Calu3 (cell line): Measurements from ENCODE around the gene ACAD9. TPM values are rescaled to one million over a fixed set of nuclear protein-coding genes. Genes with fewer than 3 reads are reported as not detected.

Source experiments
- BruUV-seq: library from RNA; stranded (reverse); fragments of 400-500 nt; replicated peaks from 2 replicates; lab custom pipeline; 2021; lab: Mats Ljungman, UMichigan
- CTCF ChIA-PET: fragments of 300-600 bp; sonication (Branson Sonifier 250); formaldehyde crosslinking; loops from one replicate; lab custom pipeline; 2022; ENCODE audit warnings: antibody characterized with exemption; lab: Charles Lee
- DNase-seq: peaks from one replicate; pipeline ENCODE4 v3.0.0; 2022
- H3K27ac Mint-ChIP-seq: one replicate; pipeline ENCODE4 v1.8.0; 2022; ENCODE audit warnings: mixed read lengths; ENCODE audit not compliant: unreplicated experiment
- H3K27me3 Mint-ChIP-seq: one replicate; pipeline ENCODE4 v1.8.0; 2022; ENCODE audit warnings: mixed read lengths; ENCODE audit not compliant: unreplicated experiment
- H3K36me3 Mint-ChIP-seq: one replicate; pipeline ENCODE4 v1.8.0; 2022; ENCODE audit warnings: mild to moderate bottlenecking, moderate library complexity, mixed read lengths; ENCODE audit not compliant: insufficient read depth, unreplicated experiment
- H3K4me1 Mint-ChIP-seq: one replicate; pipeline ENCODE4 v1.8.0; 2022; ENCODE audit warnings: mild to moderate bottlenecking, low read depth, mixed read lengths; ENCODE audit not compliant: unreplicated experiment
- H3K4me3 Mint-ChIP-seq: one replicate; pipeline ENCODE4 v1.8.0; 2022; ENCODE audit warnings: mild to moderate bottlenecking, low read depth, moderate library complexity, mixed read lengths; ENCODE audit not compliant: unreplicated experiment
- H3K9me3 Mint-ChIP-seq: one replicate; pipeline ENCODE4 v1.8.0; 2022; ENCODE audit warnings: low read depth, mixed read lengths; ENCODE audit not compliant: unreplicated experiment
- intact Hi-C: fragments of 100-400 bp; cut with micrococcal nuclease; formaldehyde crosslinking; loops from one replicate; pipeline ENCODE4 v1.10.0; 2022; ENCODE audit not compliant: unreplicated experiment
- total RNA-seq: library from RNA; stranded (reverse); gene quantifications from 2 replicates; pipeline ENCODE4 v1.2.3, GENCODE V29; 2022
- TF ChIP-seq, protein P1 (sequence below): fragments of 200-600 bp; IDR thresholded peaks from one replicate; pipeline ENCODE4 v1.8.0; 2022; ENCODE audit warnings: antibody characterized with exemption; ENCODE audit not compliant: unreplicated experiment

Gene ACAD9
- total RNA-seq, 1 experiment from 2014 or later, result 124 TPM

DNA sequence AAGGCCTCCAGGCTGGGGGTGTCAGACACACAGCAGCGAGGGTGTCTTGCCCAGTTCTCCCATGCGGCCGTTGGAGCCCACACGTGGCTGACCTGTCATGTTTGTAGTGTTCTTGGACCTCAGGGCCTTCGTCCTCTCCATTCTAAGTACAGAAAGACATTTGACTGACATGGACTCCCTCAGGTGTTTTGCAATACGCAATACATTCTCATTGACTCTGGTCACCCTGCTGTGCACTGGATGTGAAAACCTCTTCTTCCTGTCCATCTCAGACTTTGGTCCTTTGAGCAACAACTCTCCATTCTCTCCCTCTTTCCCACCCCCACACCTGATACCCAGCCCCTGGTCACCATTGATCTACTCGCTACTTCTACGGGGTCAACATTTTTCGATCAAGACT is 28.9 kb upstream of the ACAD9 start:
- Mint-ChIP-seq H3K27me3 (peaks cover 26% of the 10 kb centered on the region), H3K27ac (no peak overlapping the region), H3K4me3 (no peak overlapping the region), H3K36me3 (no peaks in the 10 kb centered on the region), H3K4me1 (peaks cover 8% of the 10 kb centered on the region), H3K9me3 (peaks cover 10% of the 10 kb centered on the region)
- intact Hi-C loops, result no loop called here
- CTCF ChIA-PET, result no interaction called here
- TF ChIP-seq, protein P1, sequence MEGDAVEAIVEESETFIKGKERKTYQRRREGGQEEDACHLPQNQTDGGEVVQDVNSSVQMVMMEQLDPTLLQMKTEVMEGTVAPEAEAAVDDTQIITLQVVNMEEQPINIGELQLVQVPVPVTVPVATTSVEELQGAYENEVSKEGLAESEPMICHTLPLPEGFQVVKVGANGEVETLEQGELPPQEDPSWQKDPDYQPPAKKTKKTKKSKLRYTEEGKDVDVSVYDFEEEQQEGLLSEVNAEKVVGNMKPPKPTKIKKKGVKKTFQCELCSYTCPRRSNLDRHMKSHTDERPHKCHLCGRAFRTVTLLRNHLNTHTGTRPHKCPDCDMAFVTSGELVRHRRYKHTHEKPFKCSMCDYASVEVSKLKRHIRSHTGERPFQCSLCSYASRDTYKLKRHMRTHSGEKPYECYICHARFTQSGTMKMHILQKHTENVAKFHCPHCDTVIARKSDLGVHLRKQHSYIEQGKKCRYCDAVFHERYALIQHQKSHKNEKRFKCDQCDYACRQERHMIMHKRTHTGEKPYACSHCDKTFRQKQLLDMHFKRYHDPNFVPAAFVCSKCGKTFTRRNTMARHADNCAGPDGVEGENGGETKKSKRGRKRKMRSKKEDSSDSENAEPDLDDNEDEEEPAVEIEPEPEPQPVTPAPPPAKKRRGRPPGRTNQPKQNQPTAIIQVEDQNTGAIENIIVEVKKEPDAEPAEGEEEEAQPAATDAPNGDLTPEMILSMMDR, result no peak
- no TSS peak for BruUV-seq
- no peak for DNase-seq

DNA sequence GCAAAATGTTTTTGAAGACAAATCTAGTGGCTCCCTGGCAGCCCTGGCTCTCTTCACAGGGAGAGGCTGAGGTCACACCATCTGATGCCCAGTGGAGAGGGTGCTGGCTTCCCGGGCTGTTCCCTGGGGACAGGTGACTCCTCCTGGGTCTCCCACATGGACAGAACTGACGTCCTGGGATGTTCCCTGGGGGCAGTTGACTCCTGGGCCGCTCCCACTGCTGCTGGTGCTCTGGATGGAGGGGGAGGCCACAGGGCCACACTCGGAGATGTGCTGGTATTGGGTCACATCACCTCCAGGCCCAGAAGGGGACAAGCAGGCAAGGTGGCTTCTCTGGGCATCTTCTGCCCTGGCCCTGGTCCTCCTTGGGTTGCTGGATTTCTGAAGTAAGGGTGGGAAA is 27.8 kb upstream of the ACAD9 start:
- no peak for DNase-seq
- H3K9me3 Mint-ChIP-seq, result peaks cover 10% of the 10 kb centered on the region
- no peak overlapping the region for H3K4me3 Mint-ChIP-seq
- H3K27ac Mint-ChIP-seq, result no peak overlapping the region
- no TSS peak for BruUV-seq
- peaks cover 20% of the 10 kb centered on the region for H3K27me3 Mint-ChIP-seq
- H3K4me1 Mint-ChIP-seq, result no peaks in the 10 kb centered on the region
- intact Hi-C loops, result no loop called here
- no peaks in the 10 kb centered on the region for H3K36me3 Mint-ChIP-seq
- TF ChIP-seq, protein P1, result no peak
- CTCF ChIA-PET, result no interaction called here

DNA sequence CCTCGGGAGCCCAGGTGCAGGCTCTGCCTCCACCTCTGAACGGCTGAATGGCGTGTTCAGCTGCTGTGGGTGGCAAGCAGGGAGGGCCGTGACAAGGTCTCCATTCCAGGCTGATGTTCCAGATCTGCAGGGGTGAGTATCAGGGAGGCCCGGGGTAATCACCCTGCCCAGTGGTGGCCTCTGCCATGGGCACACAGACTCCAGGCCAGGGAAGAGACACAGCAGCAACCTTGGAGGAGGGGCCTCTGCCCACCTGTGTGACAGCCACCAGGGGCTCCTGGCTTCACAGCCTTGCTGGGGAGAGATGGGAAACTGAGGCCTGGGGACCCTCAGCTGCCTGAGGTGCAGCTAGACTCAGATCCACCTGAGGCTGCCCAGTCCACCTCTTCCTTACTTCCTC is 25.6 kb upstream of the ACAD9 start:
- BruUV-seq, result no TSS peak
- Mint-ChIP-seq H3K36me3 (peaks cover 7% of the 10 kb centered on the region), H3K4me1 (no peaks in the 10 kb centered on the region), H3K9me3 (peaks cover 25% of the 10 kb centered on the region), H3K27ac (no peak overlapping the region), H3K27me3 (peaks cover 17% of the 10 kb centered on the region), H3K4me3 (no peak overlapping the region)
- TF ChIP-seq, protein P1, result no peak
- intact Hi-C loops, result no loop called here
- CTCF ChIA-PET, result no interaction called here
- no peak for DNase-seq

DNA sequence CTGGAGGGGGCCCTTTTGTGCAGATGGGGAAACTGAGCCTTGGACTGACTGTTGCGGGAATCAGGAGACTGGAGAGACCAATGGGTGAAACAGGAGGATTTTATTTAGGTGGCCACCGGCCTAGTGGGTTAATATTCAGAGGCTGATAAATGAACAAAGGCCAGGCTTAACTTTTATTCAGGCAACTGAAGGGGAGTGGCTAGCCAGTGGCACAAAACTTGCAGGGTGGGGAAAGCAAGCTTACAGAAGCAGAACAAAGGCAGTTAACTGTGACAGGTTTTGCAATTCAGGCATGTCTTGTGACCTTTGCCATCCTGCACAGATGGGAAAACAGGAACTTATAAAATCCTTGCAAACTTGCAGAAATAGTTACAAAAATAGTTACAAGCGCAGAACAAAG is 24.9 kb upstream of the ACAD9 start:
- intact Hi-C loops, result no loop called here
- BruUV-seq, result no TSS peak
- CTCF ChIA-PET, result no interaction called here
- peaks cover 7% of the 10 kb centered on the region for H3K36me3 Mint-ChIP-seq
- no peak overlapping the region for H3K4me3 Mint-ChIP-seq
- TF ChIP-seq, protein P1, result no peak
- DNase-seq, result no peak
- H3K4me1 Mint-ChIP-seq, result no peaks in the 10 kb centered on the region
- H3K27ac Mint-ChIP-seq, result no peak overlapping the region
- H3K9me3 Mint-ChIP-seq, result peaks cover 30% of the 10 kb centered on the region
- peaks cover 10% of the 10 kb centered on the region for H3K27me3 Mint-ChIP-seq
